M059J (cell line): Measurements from ENCODE around the gene SF3B2. TPM values are rescaled to one million over a fixed set of nuclear protein-coding genes. Genes with fewer than 3 reads are reported as not detected.
"Not testable (repeated sequence)": the region's sequence is repeated elsewhere in the genome, so short reads cannot be mapped to it uniquely, and the experiment has no call there.

Source experiments
- DNase-seq: peaks from one replicate; pipeline ENCODE4 v3.0.0-alpha.2; 2012; ENCODE audit warnings: low read depth
- total RNA-seq: library from RNA; depleted of rRNA; stranded (reverse); fragments of >200 nt; shearing (Covaris generic); gene quantifications from 2 replicates; pipeline ENCODE4 v1.2.3, GENCODE V29; 2014; rRNA removed

Gene SF3B2, protein sequence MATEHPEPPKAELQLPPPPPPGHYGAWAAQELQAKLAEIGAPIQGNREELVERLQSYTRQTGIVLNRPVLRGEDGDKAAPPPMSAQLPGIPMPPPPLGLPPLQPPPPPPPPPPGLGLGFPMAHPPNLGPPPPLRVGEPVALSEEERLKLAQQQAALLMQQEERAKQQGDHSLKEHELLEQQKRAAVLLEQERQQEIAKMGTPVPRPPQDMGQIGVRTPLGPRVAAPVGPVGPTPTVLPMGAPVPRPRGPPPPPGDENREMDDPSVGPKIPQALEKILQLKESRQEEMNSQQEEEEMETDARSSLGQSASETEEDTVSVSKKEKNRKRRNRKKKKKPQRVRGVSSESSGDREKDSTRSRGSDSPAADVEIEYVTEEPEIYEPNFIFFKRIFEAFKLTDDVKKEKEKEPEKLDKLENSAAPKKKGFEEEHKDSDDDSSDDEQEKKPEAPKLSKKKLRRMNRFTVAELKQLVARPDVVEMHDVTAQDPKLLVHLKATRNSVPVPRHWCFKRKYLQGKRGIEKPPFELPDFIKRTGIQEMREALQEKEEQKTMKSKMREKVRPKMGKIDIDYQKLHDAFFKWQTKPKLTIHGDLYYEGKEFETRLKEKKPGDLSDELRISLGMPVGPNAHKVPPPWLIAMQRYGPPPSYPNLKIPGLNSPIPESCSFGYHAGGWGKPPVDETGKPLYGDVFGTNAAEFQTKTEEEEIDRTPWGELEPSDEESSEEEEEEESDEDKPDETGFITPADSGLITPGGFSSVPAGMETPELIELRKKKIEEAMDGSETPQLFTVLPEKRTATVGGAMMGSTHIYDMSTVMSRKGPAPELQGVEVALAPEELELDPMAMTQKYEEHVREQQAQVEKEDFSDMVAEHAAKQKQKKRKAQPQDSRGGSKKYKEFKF
- 164 and 233 TPM in 2 replicates for total RNA-seq

DNA sequence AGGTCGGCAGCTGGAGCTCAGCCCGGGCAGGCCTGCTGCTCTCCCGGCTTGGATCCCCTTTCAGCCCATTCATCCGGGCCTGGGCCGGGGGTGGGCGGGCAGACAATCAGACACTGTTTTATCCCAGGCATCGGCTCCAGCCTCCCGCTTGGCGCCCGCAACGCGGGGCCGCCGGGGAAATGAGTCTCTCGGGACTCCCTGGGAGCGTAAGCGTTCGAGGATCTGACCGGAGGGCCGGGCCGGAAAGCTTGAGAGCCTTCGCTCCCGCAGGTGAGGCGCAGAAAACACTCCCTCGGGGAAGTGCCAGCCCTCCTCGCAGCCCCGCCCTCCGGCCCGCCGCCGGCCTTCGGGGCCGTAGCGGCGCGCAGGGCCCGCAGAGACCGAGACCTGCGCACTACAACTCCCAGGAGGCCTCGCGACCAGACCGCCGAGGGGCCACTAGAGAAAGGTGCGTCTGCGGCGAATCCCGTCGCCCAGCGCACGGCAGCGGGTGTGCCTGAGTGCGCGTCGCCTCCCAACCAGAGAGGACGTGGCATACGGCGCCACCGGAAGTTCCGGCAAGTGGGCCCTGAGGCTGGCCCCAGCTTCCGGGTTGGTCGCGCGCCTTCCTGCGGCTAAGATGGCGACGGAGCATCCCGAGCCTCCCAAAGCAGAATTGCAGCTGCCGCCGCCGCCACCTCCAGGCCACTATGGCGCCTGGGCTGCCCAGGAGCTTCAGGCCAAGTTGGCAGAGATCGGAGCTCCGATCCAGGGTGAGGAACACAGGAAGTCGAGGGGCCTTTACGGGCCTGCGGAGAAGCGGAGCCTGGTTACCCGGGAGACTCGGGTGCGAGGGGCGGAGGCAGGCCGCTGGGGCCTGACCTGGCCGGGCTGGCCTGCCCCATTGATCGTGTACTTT is at the start of gene SF3B2:
SF3B2 (plus strand) TSS at position 599 of the 898 bp plus-strand sequence; CDS start at position 620, 21 bp downstream.
- peak; percentile 99 for DNase-seq

DNA sequence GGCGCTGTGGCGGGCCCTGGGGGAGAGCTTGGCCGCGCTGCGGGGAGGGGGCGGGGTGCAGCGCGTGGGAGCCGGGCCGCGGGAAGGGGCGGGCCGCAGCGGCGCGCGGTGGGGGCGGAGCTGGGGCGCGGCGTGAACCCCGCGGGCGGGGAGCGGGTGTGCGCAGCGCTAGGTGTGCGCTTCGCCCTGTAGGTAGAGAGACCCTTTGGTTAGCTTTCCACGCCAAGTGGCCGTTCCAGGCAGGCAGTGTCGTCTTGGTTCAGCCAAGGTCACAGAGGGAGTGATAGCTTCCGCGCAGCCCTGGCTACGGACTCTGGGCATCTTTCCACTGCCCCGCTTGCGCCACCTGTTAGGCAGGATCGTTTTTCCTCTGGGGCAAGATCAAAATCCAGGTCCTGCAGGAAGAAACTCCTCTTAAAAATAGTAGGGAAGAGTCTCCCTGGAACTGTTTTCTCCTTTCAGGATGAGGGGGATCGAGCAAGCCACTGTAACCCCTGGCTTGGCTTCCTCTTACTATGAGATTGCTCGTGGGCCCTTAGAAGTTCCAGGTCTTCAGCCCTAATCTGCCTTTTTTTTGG is 49.4 kb upstream of the SF3B2 start:
- DNase-seq, result peak; percentile 47

DNA sequence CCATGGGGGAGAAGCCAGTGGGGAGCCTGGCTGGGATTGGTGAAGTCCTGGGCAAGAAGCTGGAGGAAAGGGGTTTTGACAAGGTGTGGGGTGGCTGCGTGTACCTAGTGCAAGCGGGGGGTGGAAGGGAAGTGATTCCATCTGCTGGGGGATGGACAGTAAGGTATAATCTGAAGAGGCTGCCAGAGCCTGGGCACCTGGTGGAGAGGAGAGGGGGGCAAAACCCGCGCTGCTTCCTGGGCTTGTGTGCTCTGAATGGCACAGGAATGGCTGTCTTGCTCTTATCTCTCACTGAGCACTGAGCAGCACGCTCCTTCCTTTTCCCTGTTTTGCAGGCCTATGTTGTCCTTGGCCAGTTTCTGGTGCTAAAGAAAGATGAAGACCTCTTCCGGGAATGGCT is 48.9 kb upstream of the SF3B2 start:
- DNase-seq, result no peak

DNA sequence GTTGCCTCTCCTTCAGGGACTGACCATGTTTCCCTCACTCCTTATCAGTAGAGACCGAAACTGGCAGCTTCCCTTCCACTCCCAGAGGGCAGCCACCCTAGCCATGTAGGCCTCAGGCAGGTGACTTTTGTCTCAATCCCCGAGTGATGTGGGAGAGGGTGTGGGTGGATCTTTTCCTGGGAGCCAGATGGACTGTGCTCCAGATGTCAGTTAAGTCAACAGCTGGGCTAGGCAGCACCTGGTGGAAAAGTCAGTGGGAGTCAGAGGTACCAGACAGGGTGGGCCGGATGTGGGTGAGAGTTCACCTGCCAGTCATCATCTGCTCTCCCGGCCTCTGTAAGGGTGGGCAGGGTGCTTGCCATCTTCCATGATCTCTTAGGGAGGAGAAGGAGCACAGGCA is 48.0 kb upstream of the SF3B2 start:
- no peak for DNase-seq

DNA sequence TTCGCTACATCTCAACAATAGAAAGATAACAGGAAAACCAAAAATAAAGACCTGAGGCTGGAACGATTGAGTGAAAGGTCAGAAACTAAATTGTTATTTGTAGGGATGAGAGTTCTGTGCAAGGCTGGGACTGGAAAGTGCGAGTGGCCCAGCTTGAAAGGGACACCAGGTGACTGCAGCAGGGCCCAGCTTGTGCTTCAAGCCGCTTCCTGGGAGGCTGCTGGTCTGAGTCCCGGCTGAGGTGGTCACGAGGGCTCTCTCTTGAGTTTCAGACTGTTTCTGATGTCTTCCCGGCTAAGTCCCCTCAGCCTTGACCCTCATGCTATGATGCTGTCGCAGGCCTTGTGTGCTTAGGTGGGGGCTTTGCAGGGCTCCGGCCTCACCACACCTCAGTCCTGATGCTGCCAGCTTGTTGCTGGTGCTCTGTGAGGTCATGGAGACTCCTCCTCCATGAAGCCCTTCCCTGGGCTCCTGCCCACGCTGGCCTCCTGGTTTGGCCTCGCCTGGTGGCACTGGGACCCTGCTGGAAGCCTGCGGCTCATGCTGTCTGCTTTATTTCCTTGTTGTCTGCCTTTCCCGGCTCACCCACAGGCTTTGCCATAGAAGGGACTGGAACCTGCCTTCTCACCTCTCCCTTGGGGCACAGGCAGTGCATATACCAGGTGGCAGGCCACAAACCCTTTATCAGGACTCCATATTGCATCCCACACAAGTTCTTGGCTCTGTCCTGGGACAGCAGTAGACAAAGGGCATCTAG is 45.9 kb upstream of the SF3B2 start:
- DNase-seq, result no peak

DNA sequence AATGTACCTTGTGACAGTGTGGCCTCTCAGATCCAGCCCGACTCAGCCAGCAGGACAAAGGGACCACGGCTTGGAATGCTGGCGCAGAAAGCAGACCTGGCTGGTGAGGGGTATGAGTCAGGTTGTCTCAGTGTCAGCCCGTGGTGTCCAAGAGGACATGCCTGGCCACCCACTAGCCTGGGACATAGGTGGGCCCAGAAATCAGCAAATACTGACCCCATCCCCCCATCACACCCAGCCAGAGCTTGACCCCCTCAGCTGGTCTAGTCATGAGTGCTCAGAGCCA is 45.3 kb upstream of the SF3B2 start:
- DNase-seq, result peak; percentile 44

DNA sequence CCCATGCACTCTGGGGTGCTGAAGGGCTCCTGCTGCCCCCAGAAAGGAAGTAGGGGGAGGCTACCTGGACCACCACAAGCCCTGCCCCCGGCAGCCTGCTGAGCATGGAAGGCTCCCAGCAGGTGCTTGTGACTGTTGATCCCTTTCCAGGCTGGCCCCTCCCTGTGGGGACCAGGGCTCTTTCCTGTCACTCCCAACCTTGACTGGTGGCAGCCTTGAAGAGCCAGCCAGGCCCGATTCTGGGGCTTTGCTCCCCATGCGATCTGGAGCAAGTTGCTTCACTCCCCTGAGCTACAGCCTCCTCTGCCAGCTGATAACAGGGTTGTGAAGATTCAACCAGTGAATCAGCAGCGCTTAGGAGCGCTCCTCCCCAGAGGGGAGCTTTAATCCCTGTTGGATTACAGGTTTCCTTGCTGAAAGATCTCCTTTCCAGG is 44.9 kb upstream of the SF3B2 start:
- DNase-seq, result peak; percentile 34

DNA sequence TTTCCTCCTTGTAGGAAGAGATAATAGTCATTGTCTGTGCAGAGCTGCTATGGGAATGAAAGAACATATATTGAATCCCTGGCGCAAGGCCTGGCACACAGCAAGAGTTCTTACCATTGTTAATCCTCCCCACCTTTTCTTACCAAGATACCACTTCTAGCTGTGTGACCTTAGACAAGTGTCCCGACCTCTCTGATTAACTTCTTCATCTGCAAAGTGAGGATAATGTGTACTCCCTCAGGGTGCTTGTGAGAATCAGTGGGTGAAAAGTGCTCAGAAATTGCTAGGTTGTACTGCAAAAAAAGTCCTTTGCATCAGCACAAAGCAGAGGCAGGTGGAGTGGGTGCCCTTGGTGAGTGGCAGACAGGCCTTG is 44.1 kb upstream of the SF3B2 start:
- no peak for DNase-seq

DNA sequence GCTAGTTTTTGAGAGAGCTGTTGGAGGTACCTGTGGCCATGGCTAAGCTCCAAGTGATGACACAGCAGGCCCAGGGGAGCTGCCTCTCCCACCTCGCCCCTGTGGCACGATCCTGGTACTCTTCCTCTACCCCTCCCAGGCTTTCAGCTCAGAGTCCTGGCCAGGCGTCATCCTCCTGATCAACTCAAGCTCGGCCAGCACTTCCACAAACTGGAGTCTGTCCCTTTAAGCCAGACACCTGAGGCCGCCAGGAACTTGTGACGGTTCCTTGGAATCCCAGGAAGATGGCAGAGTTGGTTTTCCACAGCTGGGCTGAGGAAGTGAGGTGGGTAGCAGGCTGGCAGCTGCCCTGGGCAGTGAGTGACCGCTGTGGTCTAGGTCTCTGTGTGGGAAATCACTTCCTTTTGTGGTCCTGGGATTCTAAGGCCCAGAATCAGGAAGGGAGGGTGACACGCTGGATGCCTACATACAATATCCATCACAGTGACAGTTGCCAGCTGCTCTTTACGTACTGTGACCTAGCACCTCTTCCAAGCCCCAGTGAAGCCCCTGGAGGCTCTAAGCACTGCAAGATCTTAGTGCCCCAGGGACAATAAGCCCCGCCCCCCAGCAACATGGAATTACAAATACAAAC is 43.6 kb upstream of the SF3B2 start:
- DNase-seq, result peak; percentile 78

DNA sequence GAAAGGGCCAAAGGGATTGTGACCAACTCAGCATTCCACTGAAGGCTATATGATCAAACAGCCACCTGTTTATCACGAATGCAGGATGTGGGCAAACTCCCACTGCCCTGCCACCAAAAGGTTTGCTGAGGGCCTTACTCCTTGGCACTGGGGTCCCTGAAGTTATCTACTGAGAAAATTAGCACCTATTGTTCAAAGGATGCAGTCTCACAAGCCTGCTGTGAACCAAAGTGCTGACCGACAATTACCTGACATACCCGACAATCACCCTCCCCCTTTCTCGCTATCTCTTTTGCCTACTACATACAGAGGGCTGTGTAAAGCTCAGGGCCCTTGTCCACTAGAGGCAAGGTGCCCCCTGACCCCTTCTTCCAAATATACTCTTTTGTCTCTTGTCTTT is 42.1 kb upstream of the SF3B2 start:
- not testable (repeated sequence) for DNase-seq

DNA sequence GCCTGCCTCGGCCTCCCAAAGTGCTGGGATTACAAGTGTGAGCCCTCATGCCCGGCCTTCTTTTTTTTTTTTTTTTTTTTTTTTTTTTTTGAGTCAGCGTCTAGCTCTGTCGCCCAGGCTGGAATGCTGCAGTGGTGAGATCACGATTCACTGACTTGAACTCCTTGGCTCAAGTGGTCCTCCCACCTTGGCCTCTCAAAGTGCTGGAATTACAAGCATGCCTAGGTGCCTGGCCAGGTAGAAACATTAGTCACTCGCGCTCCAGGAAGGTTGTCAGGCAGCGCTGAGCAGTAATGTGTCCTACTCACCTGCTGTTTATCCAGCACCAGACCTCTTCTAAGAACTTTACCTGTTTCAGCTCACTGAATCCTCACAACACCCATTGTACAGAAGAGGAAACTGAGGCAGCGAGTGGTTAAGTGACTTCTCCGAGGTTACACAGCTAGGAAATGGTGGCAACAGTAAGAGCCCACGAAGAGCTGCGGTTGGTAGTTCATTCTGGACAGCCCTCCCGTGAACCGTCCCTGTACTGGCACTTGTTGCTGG is 40.9 kb upstream of the SF3B2 start:
- peak; percentile 89 for DNase-seq

DNA sequence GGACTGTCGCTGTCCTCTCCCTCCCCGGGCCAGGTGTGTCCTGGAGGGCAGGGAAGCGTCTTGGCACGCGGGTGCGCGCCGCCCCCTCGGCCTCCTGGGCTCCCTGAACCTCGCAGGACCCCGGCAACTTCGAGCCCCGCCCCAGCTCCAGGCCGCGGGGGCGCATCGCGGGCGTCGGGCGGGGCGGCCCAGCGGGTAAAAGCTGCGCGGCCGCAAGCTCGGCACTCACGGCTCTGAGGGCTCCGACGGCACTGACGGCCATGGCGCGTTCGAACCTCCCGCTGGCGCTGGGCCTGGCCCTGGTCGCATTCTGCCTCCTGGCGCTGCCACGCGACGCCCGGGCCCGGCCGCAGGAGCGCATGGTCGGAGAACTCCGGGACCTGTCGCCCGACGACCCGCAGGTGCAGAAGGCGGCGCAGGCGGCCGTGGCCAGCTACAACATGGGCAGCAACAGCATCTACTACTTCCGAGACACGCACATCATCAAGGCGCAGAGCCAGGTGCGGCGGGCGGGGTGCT is 40.3 kb upstream of the SF3B2 start, which contains the start of gene CST6:
CST6 (plus strand) TSS at position 224 of the 519 bp plus-strand sequence; CDS start at position 261, 37 bp downstream.
- DNase-seq, result no peak

DNA sequence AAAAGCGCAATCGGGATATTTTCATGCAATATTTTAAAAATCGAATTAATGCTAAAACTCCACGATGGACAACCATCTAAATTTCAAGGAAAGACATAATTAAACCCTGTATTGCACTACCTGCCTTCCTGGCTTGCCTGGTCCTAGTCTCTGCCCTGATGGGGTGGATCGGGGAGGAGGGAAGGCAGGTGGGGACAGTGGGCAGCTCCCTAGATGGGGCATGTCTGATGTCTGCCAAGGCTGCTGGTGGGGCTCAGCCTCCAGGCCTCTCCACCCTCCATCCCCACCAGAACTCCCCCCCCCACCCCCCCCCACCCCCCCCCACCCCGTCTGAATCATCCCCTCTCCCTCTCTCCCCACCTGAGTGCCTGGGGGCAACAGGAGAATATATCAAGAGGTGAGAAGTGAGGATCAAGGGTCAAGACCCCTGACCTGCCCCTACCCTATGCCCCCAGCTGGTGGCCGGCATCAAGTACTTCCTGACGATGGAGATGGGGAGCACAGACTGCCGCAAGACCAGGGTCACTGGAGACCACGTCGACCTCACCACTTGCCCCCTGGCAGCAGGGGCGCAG is 39.7 kb upstream of the SF3B2 start:
- peak; percentile 48 for DNase-seq

DNA sequence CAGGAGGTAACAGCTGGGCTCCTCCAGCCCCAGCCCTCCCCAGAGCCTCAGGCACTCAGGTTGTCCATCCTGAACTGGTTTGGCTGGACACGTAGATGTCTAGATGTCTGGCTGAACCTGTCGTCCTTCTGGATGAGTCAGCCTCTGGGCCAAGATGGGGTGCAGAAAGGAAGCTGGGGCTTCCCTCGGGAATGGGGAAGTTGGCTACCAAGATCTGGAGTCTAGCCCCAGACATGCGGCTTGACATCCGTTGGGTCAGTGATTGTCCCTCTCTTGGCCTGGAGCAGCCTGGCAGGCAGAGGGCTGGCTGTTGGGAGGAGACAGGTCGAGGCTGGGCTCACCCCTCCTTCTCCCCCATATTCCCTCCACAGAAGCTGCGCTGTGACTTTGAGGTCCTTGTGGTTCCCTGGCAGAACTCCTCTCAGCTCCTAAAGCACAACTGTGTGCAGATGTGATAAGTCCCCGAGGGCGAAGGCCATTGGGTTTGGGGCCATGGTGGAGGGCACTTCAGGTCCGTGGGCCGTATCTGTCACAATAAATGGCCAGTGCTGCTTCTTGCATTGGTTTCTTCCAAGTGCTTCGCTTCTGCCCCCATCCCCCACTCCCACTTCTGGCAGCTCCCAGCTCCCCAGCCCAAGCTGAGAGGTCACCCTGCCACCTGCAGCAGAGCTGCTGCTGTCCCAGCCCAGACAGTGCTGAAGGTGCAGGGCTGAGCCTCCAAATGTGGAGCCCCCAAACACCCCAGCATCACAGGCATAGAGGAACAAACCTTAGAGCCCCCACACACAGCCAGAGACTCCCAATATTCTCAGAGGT is 39.0 kb upstream of the SF3B2 start:
- peak; percentile 96 for DNase-seq

DNA sequence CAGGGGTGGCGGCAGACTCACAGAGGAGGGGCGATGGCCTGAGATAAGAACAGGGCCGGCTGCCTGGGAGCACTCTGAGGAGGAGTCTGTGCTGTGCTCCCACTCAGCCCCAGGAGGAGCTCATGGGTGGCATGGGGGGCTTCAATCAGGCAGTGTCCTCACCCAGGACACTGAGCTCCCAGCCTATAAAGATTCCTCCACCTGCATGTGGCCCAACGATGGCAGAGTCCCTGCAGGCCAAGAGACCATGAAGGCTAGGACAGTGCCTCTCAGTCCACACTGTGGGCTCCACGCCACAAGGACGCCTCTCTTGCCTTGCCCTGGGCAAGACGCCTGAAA is 38.4 kb upstream of the SF3B2 start:
- no peak for DNase-seq

DNA sequence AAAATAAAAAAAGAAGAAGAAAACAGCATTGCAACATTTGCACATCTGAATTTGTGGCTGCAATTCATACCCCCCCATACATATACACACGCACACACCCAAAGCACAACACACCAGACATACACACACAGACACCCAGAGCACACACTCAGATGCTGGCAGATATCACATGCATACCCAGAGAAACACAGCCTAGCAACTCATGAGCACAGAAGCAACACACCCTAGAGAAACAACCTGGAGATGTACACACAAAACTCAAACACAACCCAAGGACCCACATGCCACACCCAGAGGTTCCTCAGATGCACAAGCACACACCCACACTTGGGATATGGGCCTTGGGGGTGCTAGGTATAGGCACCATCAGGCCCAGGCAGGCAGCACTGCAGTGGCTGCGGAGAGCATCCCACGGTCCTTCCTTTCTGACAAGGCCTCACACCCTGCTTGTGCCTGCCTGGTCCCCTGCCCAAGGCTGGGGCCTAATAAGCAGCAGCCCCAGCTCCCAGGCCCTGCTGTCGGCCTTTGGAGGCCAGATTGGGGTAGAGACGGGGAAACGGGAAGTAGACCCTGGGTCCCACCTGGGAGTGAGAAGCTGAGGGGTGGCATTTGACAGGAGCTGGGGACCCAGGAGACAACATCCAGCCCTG is 37.2 kb upstream of the SF3B2 start:
- no peak for DNase-seq

DNA sequence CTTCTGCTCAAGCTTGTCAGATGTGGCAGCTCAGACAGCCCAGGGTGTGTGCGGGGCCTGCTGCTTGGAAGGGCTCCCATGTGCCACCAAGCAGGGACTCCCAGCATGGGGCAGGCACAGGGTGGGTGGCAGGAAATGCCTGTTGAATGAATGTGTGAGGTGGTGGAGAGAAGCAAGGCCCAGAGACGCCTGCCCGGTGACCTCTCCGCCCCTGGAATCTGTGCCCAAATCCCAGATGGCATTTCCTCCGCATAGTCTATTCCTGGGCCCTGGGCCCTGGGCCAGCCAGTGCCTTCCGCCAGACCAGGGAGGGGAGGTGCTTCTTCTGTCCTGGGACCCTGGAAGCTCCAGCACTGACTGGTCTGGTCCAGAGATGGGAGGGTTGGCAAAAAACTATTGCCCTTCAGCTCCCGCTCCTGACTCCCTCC is 36.7 kb upstream of the SF3B2 start:
- peak; percentile 95 for DNase-seq
